22Rv1 (cell line): ENCODE measurements around the gene FYN.

ENCODE experiments used
- ZFX ChIP-seq: fragments of 450-650 bp; IDR thresholded peaks from 2 replicates; pipeline ENCODE4 v1.6.1; 2017; ENCODE audit warnings: antibody characterized with exemption, borderline replicate concordance
- TF ChIP-seq, protein P1 (sequence below): fragments of 450-650 bp; IDR thresholded peaks from 2 replicates; pipeline ENCODE4 v1.5.1; 2017; ENCODE audit warnings: mild to moderate bottlenecking

DNA sequence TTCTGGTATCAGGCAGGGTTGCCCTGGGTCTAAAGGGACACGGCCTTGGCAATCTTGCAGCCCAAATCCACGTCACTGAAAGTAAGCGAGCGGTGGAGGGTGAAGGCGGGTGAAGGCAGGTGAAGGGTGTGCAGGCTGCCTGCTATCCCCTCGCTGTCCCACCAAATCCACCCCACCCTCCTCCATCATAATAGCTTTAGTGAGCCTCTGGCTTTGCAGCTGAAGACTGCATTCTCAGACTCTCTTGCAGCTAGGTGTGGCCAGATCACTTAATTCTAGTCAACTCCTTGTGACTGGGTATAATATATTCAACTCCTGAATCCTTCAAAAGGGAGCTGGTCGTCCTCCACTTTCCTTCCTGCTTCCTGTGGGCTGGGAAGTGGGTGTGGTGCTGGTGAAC is 140.9 kb downstream of the FYN start:
- TF ChIP-seq, protein P1, sequence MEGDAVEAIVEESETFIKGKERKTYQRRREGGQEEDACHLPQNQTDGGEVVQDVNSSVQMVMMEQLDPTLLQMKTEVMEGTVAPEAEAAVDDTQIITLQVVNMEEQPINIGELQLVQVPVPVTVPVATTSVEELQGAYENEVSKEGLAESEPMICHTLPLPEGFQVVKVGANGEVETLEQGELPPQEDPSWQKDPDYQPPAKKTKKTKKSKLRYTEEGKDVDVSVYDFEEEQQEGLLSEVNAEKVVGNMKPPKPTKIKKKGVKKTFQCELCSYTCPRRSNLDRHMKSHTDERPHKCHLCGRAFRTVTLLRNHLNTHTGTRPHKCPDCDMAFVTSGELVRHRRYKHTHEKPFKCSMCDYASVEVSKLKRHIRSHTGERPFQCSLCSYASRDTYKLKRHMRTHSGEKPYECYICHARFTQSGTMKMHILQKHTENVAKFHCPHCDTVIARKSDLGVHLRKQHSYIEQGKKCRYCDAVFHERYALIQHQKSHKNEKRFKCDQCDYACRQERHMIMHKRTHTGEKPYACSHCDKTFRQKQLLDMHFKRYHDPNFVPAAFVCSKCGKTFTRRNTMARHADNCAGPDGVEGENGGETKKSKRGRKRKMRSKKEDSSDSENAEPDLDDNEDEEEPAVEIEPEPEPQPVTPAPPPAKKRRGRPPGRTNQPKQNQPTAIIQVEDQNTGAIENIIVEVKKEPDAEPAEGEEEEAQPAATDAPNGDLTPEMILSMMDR = no peak
- no peak for TF ChIP-seq ZFX
